OCI-LY7 (cell line): Measurements from ENCODE around the gene CD247. TPM values are rescaled to one million over a fixed set of nuclear protein-coding genes. Genes with fewer than 3 reads are reported as not detected.
A peak's percentile ranks its signal among the peaks of the same experiment; 100 is the strongest.

ENCODE experiments used
- BruUV-seq: library from RNA; stranded (reverse); fragments of 400-500 nt; replicated peaks from 2 replicates; lab custom pipeline; 2021; lab: Mats Ljungman, UMichigan
- CTCF ChIA-PET: fragments of 300-600 bp; sonication (Branson Sonifier 250); formaldehyde crosslinking; loops from one replicate; lab custom pipeline; 2022; ENCODE audit warnings: antibody characterized with exemption; ENCODE audit not compliant: unreplicated experiment; lab: Charles Lee
- POLR2A ChIA-PET: fragments of 300-600 bp; sonication (Branson Sonifier 250); formaldehyde crosslinking; loops from one replicate; lab custom pipeline; 2022; ENCODE audit warnings: antibody characterized with exemption; lab: Charles Lee
- DNase-seq: peaks from one replicate; pipeline ENCODE4 v3.0.0-alpha.2; 2015; ENCODE audit warnings: low spot score
- H2AFZ ChIP-seq: fragments of 200-600 bp; sonication (generic), shearing (Covaris generic); 2 replicates; pipeline ENCODE4 v1.6.1; 2014; ENCODE audit warnings: mild to moderate bottlenecking, antibody characterized with exemption, low read length, moderate library complexity
- H3K27ac ChIP-seq: fragments of 200-600 bp; sonication (generic); 2 replicates; pipeline ENCODE4 v1.5.1; 2014; ENCODE audit warnings: mixed run types, low read depth, mild to moderate bottlenecking, moderate library complexity, low read length, inconsistent platforms; ENCODE audit not compliant: poor library complexity, severe bottlenecking
- H3K36me3 ChIP-seq: fragments of 200-600 bp; sonication (generic); 2 replicates; pipeline ENCODE4 v1.6.1; 2014; ENCODE audit warnings: mild to moderate bottlenecking, antibody characterized with exemption, low read length, moderate library complexity, mixed read lengths; ENCODE audit not compliant: insufficient read depth
- H3K4me1 ChIP-seq: fragments of 200-600 bp; sonication (generic); 2 replicates; pipeline ENCODE4 v1.5.1; 2014; ENCODE audit warnings: mild to moderate bottlenecking, low read length; ENCODE audit not compliant: insufficient read depth, poor library complexity, severe bottlenecking
- H3K4me2 ChIP-seq: fragments of 200-600 bp; sonication (generic); 2 replicates; pipeline ENCODE4 v1.6.1; 2014; ENCODE audit warnings: mild to moderate bottlenecking, low read length
- H3K4me3 ChIP-seq: fragments of 200-600 bp; sonication (generic); 2 replicates; pipeline ENCODE4 v1.5.1; 2014; ENCODE audit warnings: mild to moderate bottlenecking, low read depth, low read length; ENCODE audit not compliant: poor library complexity, severe bottlenecking
- H3K79me2 ChIP-seq: fragments of 200-600 bp; sonication (generic); 2 replicates; pipeline ENCODE4 v1.6.1; 2016; ENCODE audit warnings: low read depth, mild to moderate bottlenecking, low read length, moderate library complexity, mixed read lengths; ENCODE audit not compliant: insufficient read depth
- H3K9me2 ChIP-seq: fragments of 200-600 bp; sonication (generic); 2 replicates; pipeline ENCODE4 v1.6.1; 2016; ENCODE audit warnings: mild to moderate bottlenecking, low read length, mixed read lengths; ENCODE audit not compliant: insufficient read depth
- H3K9me3 ChIP-seq: fragments of 200-600 bp; sonication (generic); 2 replicates; pipeline ENCODE4 v1.6.1; 2014; ENCODE audit warnings: mild to moderate bottlenecking, mixed run types, low read length, mixed read lengths
- H4K20me1 ChIP-seq: fragments of 200-600 bp; sonication (generic); 2 replicates; pipeline ENCODE4 v1.6.1; 2014; ENCODE audit warnings: mild to moderate bottlenecking, antibody characterized with exemption, low read length, moderate library complexity, mixed read lengths; ENCODE audit not compliant: insufficient read depth
- CTCF ChIP-seq: fragments of 200-600 bp; sonication (generic); conservative IDR thresholded peaks from 2 replicates; pipeline ENCODE4 v1.5.1; 2014; ENCODE audit warnings: mild to moderate bottlenecking, antibody characterized with exemption, low read length, moderate library complexity, mixed read lengths
- EZH2phosphoT487 ChIP-seq: fragments of 200-600 bp; sonication (generic); IDR thresholded peaks from 2 replicates; pipeline ENCODE4 v1.6.1; 2018; ENCODE audit warnings: low read depth, borderline replicate concordance, mild to moderate bottlenecking, mixed run types, antibody characterized with exemption, low read length, moderate library complexity, mixed read lengths
- intact Hi-C: fragments of 100-400 bp; cut with micrococcal nuclease; formaldehyde crosslinking; loops from one replicate; pipeline ENCODE4 v1.10.0; 2022; ENCODE audit not compliant: unreplicated experiment
- total RNA-seq, 2 experiments: library from RNA; depleted of rRNA in 1 of 2; stranded (reverse); fragments of >200 nt in 1 of 2; shearing (Covaris generic) in 1 of 2; gene quantifications; 2 replicates each; pipeline ENCODE4 v1.2.3, GENCODE V29; 2014 to 2022

Gene CD247
- total RNA-seq, 2 experiments from 2014 or later = 1.6 to 2.2 TPM

GRCh38 chr1:167472752-167473521 is 45.4 kb downstream of the CD247 start:
- Histone ChIP-seq H2AFZ (peak overlapping the region; percentile 65; the same call in 1 of the 2 replicates), H3K9me3 (no peaks in the 10 kb centered on the region), H3K4me2 (no peak overlapping the region), H3K4me1 (peaks cover 14% of the 10 kb centered on the region), H3K79me2 (no peaks in the 10 kb centered on the region), H4K20me1 (no peaks in the 10 kb centered on the region), H3K9me2 (no peaks in the 10 kb centered on the region), H3K36me3 (no peaks in the 10 kb centered on the region), H3K27ac (no peak overlapping the region), H3K4me3 (no peak overlapping the region)
- no peak for TF ChIP-seq CTCF
- TF ChIP-seq EZH2phosphoT487 = no peak
- CTCF ChIA-PET = no interaction called here
- POLR2A ChIA-PET = interaction anchor here (0.9 kb wide), 2 partner anchors 8 to 27 kb away, joined by 5 to 6 read pairs; no protein-coding TSS in a partner anchor
- DNase-seq = no peak
- intact Hi-C loops = no loop called here
- BruUV-seq = no TSS peak

- ChIA-PET CTCF (no interaction called here), POLR2A (no interaction called here)
- H3K4me1 ChIP-seq = peaks cover 14% of the 10 kb centered on the region
- BruUV-seq = no TSS peak
- H4K20me1 ChIP-seq = no peaks in the 10 kb centered on the region
- no peaks in the 10 kb centered on the region for H3K79me2 ChIP-seq
- no peak for DNase-seq
- intact Hi-C loops = no loop called here
- no peaks in the 10 kb centered on the region for H3K9me3 ChIP-seq
- no peaks in the 10 kb centered on the region for H3K9me2 ChIP-seq
- no peak for TF ChIP-seq CTCF
- TF ChIP-seq EZH2phosphoT487 = no peak
- no peak overlapping the region for H3K27ac ChIP-seq
- H3K36me3 ChIP-seq = no peaks in the 10 kb centered on the region
- no peak overlapping the region for H2AFZ ChIP-seq
- no peak overlapping the region for H3K4me3 ChIP-seq
- H3K4me2 ChIP-seq = no peak overlapping the region
Observed at GRCh38 chr1:167471568-167471967, 46.8 kb downstream of the CD247 start.
